ENCODE results near the gene CCDC175.

CCDC175 gene

DNA sequence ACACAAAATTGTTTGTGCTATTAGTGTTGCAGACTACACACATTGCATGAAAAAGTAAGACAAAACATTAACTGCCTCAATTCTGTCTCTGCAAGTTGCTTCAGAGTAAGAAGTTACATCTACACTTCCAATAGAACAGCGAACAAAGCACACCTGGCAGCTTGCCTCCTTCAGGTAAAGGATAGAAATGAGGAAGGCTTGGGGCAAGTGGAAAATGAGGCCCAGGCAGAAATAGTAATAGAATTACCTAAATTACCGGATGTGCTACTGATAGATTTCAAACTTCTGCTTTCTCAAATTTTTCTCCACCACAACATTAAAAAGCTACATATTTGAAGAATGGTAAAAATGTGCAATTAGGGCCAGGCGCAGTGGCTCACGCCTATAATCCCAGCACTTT is 37.7 kb downstream of the CCDC175 start:
- Histone ChIP-seq H3K36me3 (ENCODE audit: insufficient read depth, low read depth, low read length) (no peaks in the 10 kb centered on the region), H3K9ac (ENCODE audit: low read depth, low read length) (no peak overlapping the region), H3K9me3 (ENCODE audit: insufficient read depth, low read depth, low read length) (no peaks in the 10 kb centered on the region), H3K4me3 (ENCODE audit: low read length) (no peak overlapping the region), H3K4me1 (ENCODE audit: insufficient read depth, low read length) (no peaks in the 10 kb centered on the region), H3K27ac (ENCODE audit: low read length) (no peak overlapping the region), H3K27me3 (ENCODE audit: insufficient read depth, low read length) (no peaks in the 10 kb centered on the region)

- Histone ChIP-seq H3K27me3 (ENCODE audit: insufficient read depth, low read length) (no peaks in the 10 kb centered on the region), H3K4me1 (ENCODE audit: insufficient read depth, low read length) (no peaks in the 10 kb centered on the region), H3K9ac (ENCODE audit: low read depth, low read length) (no peak overlapping the region), H3K36me3 (ENCODE audit: insufficient read depth, low read depth, low read length) (no peaks in the 10 kb centered on the region), H3K4me3 (ENCODE audit: low read length) (no peak overlapping the region), H3K27ac (ENCODE audit: low read length) (no peak overlapping the region), H3K9me3 (ENCODE audit: insufficient read depth, low read depth, low read length) (no peaks in the 10 kb centered on the region)
Measured at GRCh38 chr14:59537476-59537875, 39.1 kb downstream of the CCDC175 start.

DNA sequence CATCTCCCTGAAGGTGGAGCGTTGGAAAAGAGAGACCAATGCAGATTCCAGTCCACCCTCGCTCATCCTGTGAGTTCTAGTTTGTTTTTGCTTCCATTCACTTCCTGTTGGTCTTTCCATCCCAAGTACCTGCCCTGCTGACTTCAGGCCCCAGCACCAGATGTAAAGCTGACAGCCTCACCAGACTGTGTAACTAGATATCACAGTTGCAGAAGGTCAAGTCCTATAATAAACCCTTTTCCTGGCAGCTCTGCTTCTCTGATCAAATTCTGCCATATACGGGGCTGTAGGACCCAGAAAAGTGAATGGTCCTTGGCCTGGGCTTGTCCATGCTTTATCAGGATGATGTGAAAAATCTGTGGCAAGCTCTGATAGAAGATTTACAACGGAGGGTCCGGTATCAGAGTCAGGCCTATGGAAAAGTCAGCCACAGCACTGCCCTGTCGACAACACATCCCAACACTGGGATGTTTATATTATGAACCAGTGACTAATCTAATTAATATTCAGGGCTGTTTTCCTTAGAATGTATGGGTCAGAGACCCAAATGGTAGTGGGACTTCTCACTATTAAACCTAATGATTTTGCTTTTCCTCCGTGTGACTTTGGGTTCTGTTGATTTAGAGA is 42.1 kb downstream of the CCDC175 start:
- Histone ChIP-seq H3K27ac (ENCODE audit: low read length) (no peak overlapping the region), H3K4me1 (ENCODE audit: insufficient read depth, low read length) (no peaks in the 10 kb centered on the region), H3K4me3 (ENCODE audit: low read length) (no peak overlapping the region), H3K27me3 (ENCODE audit: insufficient read depth, low read length) (no peaks in the 10 kb centered on the region), H3K9me3 (ENCODE audit: insufficient read depth, low read depth, low read length) (no peaks in the 10 kb centered on the region), H3K36me3 (ENCODE audit: insufficient read depth, low read depth, low read length) (no peaks in the 10 kb centered on the region), H3K9ac (ENCODE audit: low read depth, low read length) (no peak overlapping the region)

GRCh38 chr14:59532419-59532818 is 44.2 kb downstream of the CCDC175 start:
- Histone ChIP-seq H3K27me3 (ENCODE audit: insufficient read depth, low read length) (no peaks in the 10 kb centered on the region), H3K36me3 (ENCODE audit: insufficient read depth, low read depth, low read length) (no peaks in the 10 kb centered on the region), H3K4me1 (ENCODE audit: insufficient read depth, low read length) (no peaks in the 10 kb centered on the region), H3K27ac (ENCODE audit: low read length) (no peak overlapping the region), H3K9me3 (ENCODE audit: insufficient read depth, low read depth, low read length) (no peaks in the 10 kb centered on the region), H3K4me3 (ENCODE audit: low read length) (no peak overlapping the region), H3K9ac (ENCODE audit: low read depth, low read length) (no peak overlapping the region)

GRCh38 chr14:59530349-59530748 is 46.3 kb downstream of the CCDC175 start:
- Histone ChIP-seq H3K27me3 (ENCODE audit: insufficient read depth, low read length) (no peaks in the 10 kb centered on the region), H3K27ac (ENCODE audit: low read length) (no peak overlapping the region), H3K9me3 (ENCODE audit: insufficient read depth, low read depth, low read length) (no peaks in the 10 kb centered on the region), H3K36me3 (ENCODE audit: insufficient read depth, low read depth, low read length) (no peaks in the 10 kb centered on the region), H3K9ac (ENCODE audit: low read depth, low read length) (no peak overlapping the region), H3K4me3 (ENCODE audit: low read length) (no peak overlapping the region), H3K4me1 (ENCODE audit: insufficient read depth, low read length) (no peaks in the 10 kb centered on the region)

DNA sequence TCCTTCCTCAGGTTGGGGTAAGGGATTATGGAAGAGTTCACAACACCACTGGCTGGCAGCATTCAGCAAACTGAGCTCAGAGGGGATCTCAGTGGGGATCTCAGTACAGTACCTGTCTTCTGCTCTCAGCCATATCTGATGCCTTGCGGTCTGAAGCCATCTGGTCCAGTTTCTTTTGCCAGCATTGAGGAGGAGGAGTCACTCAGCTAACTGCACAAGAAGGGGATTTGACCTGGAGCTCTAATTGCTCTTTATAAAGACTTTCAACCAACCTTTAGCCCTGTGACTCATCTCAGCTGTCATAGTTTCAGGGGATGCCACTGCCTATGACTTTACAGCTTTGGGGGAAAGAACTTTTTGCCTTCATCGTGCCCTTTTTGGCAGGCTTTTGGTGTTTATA is 47.4 kb downstream of the CCDC175 start:
- Histone ChIP-seq H3K4me1 (ENCODE audit: insufficient read depth, low read length) (no peaks in the 10 kb centered on the region), H3K27ac (ENCODE audit: low read length) (no peak overlapping the region), H3K36me3 (ENCODE audit: insufficient read depth, low read depth, low read length) (no peaks in the 10 kb centered on the region), H3K9me3 (ENCODE audit: insufficient read depth, low read depth, low read length) (no peaks in the 10 kb centered on the region), H3K4me3 (ENCODE audit: low read length) (no peak overlapping the region), H3K9ac (ENCODE audit: low read depth, low read length) (no peak overlapping the region), H3K27me3 (ENCODE audit: insufficient read depth, low read length) (no peaks in the 10 kb centered on the region)

DNA sequence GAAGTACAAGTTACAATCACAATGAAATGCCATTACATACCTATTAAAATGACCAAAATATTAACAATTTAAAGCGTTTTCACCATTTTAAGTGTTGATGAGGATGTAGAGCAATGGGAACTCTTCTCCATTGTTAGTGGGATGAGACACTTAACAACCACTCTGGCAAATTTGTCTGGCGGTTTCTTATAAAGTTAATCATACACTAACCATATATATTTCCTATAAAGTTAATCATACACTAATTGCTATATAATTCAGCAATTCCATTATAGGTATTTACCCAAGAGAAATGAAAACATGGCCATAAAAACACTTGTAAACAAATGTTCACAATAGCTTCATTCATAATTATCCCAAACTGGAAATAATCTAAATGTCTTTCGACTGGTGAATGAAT is 56.4 kb downstream of the CCDC175 start:
- Histone ChIP-seq H3K27me3 (ENCODE audit: insufficient read depth, low read length) (no peaks in the 10 kb centered on the region), H3K36me3 (ENCODE audit: insufficient read depth, low read depth, low read length) (no peaks in the 10 kb centered on the region), H3K9ac (ENCODE audit: low read depth, low read length) (no peak overlapping the region), H3K4me1 (ENCODE audit: insufficient read depth, low read length) (no peaks in the 10 kb centered on the region), H3K27ac (ENCODE audit: low read length) (no peak overlapping the region), H3K9me3 (ENCODE audit: insufficient read depth, low read depth, low read length) (no peaks in the 10 kb centered on the region), H3K4me3 (ENCODE audit: low read length) (no peak overlapping the region)

- H3K4me1 ChIP-seq (ENCODE audit: insufficient read depth, low read length): no peaks in the 10 kb centered on the region; the same call in 1 of the 2 replicates
- H3K9ac ChIP-seq (ENCODE audit: low read depth, low read length): no peak overlapping the region
- no peaks in the 10 kb centered on the region for H3K36me3 ChIP-seq (ENCODE audit: insufficient read depth, low read depth, low read length)
- no peak overlapping the region for H3K27ac ChIP-seq (ENCODE audit: low read length)
- H3K4me3 ChIP-seq (ENCODE audit: low read length): no peak overlapping the region
- H3K27me3 ChIP-seq (ENCODE audit: insufficient read depth, low read length): no peaks in the 10 kb centered on the region
- peaks cover 4% of the 10 kb centered on the region; the same call in 1 of the 2 replicates for H3K9me3 ChIP-seq (ENCODE audit: insufficient read depth, low read depth, low read length)
Measured at GRCh38 chr14:59511916-59512575, 64.6 kb downstream of the CCDC175 start.

DNA sequence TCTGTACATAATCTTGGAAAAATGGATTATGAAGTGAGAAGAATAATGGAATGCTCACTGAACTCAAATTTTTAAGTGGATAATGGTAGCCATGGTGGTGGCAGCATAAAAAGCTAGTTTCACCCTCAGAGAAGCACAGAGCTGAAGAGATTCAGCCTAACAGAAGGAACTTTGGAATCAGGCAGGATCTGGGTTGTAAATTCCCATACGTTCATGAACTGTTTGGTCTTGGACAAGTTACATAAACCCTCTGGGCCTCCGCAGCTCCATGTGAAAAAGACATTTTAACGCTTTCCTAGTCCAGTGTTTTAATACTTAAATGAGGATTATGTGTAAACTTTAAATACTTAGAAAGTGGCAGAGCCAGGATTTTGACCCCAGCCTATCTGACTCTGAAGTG is 65.6 kb downstream of the CCDC175 start:
- Histone ChIP-seq H3K27me3 (ENCODE audit: insufficient read depth, low read length) (no peaks in the 10 kb centered on the region), H3K27ac (ENCODE audit: low read length) (no peak overlapping the region), H3K36me3 (ENCODE audit: insufficient read depth, low read depth, low read length) (no peaks in the 10 kb centered on the region), H3K9me3 (ENCODE audit: insufficient read depth, low read depth, low read length) (peaks cover 4% of the 10 kb centered on the region; the same call in 1 of the 2 replicates), H3K9ac (ENCODE audit: low read depth, low read length) (no peak overlapping the region), H3K4me1 (ENCODE audit: insufficient read depth, low read length) (no peaks in the 10 kb centered on the region; the same call in 1 of the 2 replicates), H3K4me3 (ENCODE audit: low read length) (no peak overlapping the region)

DNA sequence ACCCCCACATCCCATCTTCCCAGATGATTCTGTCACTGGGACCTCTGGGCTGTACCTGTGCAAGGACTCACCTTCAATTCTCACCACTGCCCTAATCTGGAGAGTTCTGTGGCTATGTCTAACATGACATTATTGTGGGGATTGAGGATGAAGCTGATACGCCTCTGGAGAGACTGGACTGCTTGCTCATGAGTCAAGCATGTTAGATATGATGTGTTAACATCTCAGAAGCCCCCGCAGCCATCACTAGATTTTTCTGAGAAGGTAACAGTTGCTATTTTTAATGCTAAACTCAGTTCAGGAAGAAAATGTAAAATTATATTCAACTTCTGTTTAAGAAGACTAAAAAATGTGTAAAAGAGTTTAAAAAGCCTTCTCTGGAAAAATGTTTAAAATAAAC is 66.6 kb downstream of the CCDC175 start:
- Histone ChIP-seq H3K4me1 (ENCODE audit: insufficient read depth, low read length) (no peaks in the 10 kb centered on the region; the same call in 1 of the 2 replicates), H3K4me3 (ENCODE audit: low read length) (no peak overlapping the region), H3K9me3 (ENCODE audit: insufficient read depth, low read depth, low read length) (peaks cover 4% of the 10 kb centered on the region; the same call in 1 of the 2 replicates), H3K27ac (ENCODE audit: low read length) (no peak overlapping the region), H3K27me3 (ENCODE audit: insufficient read depth, low read length) (no peaks in the 10 kb centered on the region), H3K9ac (ENCODE audit: low read depth, low read length) (no peak overlapping the region), H3K36me3 (ENCODE audit: insufficient read depth, low read depth, low read length) (0 out of 2 replicates have a peak, but pooled peaks cover 5% of the 10 kb centered on the region)

GRCh38 chr14:59509101-59509500 is 67.5 kb downstream of the CCDC175 start:
- peaks cover 4% of the 10 kb centered on the region; the same call in 1 of the 2 replicates for H3K9me3 ChIP-seq (ENCODE audit: insufficient read depth, low read depth, low read length)
- no peak overlapping the region for H3K27ac ChIP-seq (ENCODE audit: low read length)
- no peaks in the 10 kb centered on the region; the same call in 1 of the 2 replicates for H3K4me1 ChIP-seq (ENCODE audit: insufficient read depth, low read length)
- H3K36me3 ChIP-seq (ENCODE audit: insufficient read depth, low read depth, low read length): peaks cover 12% of the 10 kb centered on the region
- H3K9ac ChIP-seq (ENCODE audit: low read depth, low read length): no peak overlapping the region
- H3K4me3 ChIP-seq (ENCODE audit: low read length): no peak overlapping the region
- H3K27me3 ChIP-seq (ENCODE audit: insufficient read depth, low read length): no peaks in the 10 kb centered on the region

- Histone ChIP-seq H3K4me1 (ENCODE audit: insufficient read depth, low read length) (no peaks in the 10 kb centered on the region; the same call in 1 of the 2 replicates), H3K9me3 (ENCODE audit: insufficient read depth, low read depth, low read length) (0 out of 2 replicates have a peak, but pooled peaks cover under 1% of the 10 kb centered on the region), H3K27ac (ENCODE audit: low read length) (no peak overlapping the region)
Measured at GRCh38 chr14:59507752-59508103, 68.9 kb downstream of the CCDC175 start.

More at GRCh38 chr14:59507752-59508103, 68.9 kb downstream of the CCDC175 start:
- H3K4me3 ChIP-seq (ENCODE audit: low read length): no peak overlapping the region
- no peak overlapping the region for H3K9ac ChIP-seq (ENCODE audit: low read depth, low read length)
- peaks cover 26% of the 10 kb centered on the region for H3K36me3 ChIP-seq (ENCODE audit: insufficient read depth, low read depth, low read length)
- H3K27me3 ChIP-seq (ENCODE audit: insufficient read depth, low read length): no peaks in the 10 kb centered on the region

Data from iPS-20b (cell line).